Osteocyte (in vitro differentiated cells): ENCODE data around the gene RSPH9. TPM values are rescaled to one million over a fixed set of nuclear protein-coding genes. Genes with fewer than 3 reads are reported as not detected.
"Not testable (repeated sequence)": the region's sequence is repeated elsewhere in the genome, so short reads cannot be mapped to it uniquely, and the experiment has no call there.

ENCODE experiments used
- DNase-seq: peaks from one replicate; pipeline ENCODE4 v3.0.0; 2021; ENCODE audit warnings: mixed read lengths; ENCODE audit not compliant: unreplicated experiment; ENCODE audit errors: extremely low spot score
- H3K27ac Mint-ChIP-seq: one replicate; pipeline ENCODE4 v1.8.0; 2021; ENCODE audit warnings: mild to moderate bottlenecking, mixed read lengths; ENCODE audit not compliant: unreplicated experiment
- H3K27me3 Mint-ChIP-seq: one replicate; pipeline ENCODE4 v1.8.0; 2021; ENCODE audit warnings: mixed read lengths; ENCODE audit not compliant: unreplicated experiment
- H3K36me3 Mint-ChIP-seq: one replicate; pipeline ENCODE4 v1.8.0; 2021; ENCODE audit warnings: mixed read lengths; ENCODE audit not compliant: unreplicated experiment
- H3K4me1 Mint-ChIP-seq: one replicate; pipeline ENCODE4 v1.8.0; 2021; ENCODE audit warnings: mixed read lengths; ENCODE audit not compliant: unreplicated experiment
- H3K4me3 Mint-ChIP-seq: one replicate; pipeline ENCODE4 v1.8.0; 2021; ENCODE audit warnings: mild to moderate bottlenecking, moderate library complexity, mixed read lengths; ENCODE audit not compliant: unreplicated experiment
- H3K9me3 Mint-ChIP-seq: one replicate; pipeline ENCODE4 v1.8.0; 2021; ENCODE audit warnings: mixed read lengths; ENCODE audit not compliant: unreplicated experiment
- total RNA-seq: library from RNA; stranded (reverse); gene quantifications from 2 replicates; pipeline ENCODE4 v1.2.1, GENCODE V29; 2021
- TF ChIP-seq, protein P1 (sequence below): fragments of 200-600 bp; sonication (generic); IDR thresholded peaks from 2 replicates; pipeline ENCODE4 v1.5.0; 2021; ENCODE audit warnings: antibody characterized with exemption, mild to moderate bottlenecking, moderate library complexity

RSPH9 gene
- total RNA-seq, 1 donor from 2014 or later = 0.16 TPM

DNA sequence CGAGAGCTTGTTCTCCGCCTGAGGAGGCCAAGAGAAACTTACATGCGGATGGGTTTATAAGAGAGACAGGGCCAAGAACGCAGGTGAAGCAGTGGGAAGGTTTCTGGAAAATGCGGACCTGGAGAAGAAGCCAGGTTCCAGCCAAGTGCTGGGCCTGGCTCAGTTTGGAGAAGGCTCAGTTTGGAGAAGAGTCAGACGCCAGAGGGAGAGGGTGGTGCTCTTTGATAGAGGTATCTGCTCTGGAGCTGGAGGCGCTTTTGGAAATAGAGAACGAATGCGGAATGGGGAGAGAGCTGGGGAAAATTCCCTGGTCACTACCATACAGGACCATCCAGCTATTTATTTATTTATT lies 753 bp downstream of the RSPH9 start:
- H3K4me3 Mint-ChIP-seq = peak overlapping the region; percentile 64
- H3K27me3 Mint-ChIP-seq = no peaks in the 10 kb centered on the region
- no peak for DNase-seq
- H3K4me1 Mint-ChIP-seq = peaks cover 12% of the 10 kb centered on the region
- peaks cover 7% of the 10 kb centered on the region for H3K36me3 Mint-ChIP-seq
- TF ChIP-seq, protein P1, sequence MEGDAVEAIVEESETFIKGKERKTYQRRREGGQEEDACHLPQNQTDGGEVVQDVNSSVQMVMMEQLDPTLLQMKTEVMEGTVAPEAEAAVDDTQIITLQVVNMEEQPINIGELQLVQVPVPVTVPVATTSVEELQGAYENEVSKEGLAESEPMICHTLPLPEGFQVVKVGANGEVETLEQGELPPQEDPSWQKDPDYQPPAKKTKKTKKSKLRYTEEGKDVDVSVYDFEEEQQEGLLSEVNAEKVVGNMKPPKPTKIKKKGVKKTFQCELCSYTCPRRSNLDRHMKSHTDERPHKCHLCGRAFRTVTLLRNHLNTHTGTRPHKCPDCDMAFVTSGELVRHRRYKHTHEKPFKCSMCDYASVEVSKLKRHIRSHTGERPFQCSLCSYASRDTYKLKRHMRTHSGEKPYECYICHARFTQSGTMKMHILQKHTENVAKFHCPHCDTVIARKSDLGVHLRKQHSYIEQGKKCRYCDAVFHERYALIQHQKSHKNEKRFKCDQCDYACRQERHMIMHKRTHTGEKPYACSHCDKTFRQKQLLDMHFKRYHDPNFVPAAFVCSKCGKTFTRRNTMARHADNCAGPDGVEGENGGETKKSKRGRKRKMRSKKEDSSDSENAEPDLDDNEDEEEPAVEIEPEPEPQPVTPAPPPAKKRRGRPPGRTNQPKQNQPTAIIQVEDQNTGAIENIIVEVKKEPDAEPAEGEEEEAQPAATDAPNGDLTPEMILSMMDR = no peak
- H3K9me3 Mint-ChIP-seq = no peaks in the 10 kb centered on the region
- H3K27ac Mint-ChIP-seq = no peak overlapping the region

DNA sequence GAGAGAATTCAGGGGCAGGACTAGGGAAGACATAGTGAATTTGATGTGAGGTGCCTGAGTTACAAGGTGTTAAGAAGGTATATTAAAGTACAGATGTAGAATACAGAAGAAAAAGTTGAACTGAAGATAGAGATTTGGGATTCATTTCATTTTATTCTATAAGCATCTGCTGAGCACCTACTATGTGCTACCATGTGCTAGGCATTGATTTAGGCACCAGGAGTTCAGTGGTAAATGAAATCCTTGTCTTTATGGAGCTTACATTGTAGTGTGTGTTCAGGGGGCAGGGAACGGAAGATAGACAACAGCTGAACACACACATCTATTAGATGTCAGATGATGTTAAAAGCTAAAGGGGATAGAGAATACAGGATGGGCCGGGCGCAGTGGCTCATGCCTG lies 2.8 kb downstream of the RSPH9 start:
- no peaks in the 10 kb centered on the region for H3K27me3 Mint-ChIP-seq
- DNase-seq = no peak
- peaks cover 2% of the 10 kb centered on the region for H3K36me3 Mint-ChIP-seq
- no peaks in the 10 kb centered on the region for H3K9me3 Mint-ChIP-seq
- H3K4me3 Mint-ChIP-seq = no peak overlapping the region
- H3K4me1 Mint-ChIP-seq = peaks cover 12% of the 10 kb centered on the region
- TF ChIP-seq, protein P1 = no peak
- no peak overlapping the region for H3K27ac Mint-ChIP-seq

DNA sequence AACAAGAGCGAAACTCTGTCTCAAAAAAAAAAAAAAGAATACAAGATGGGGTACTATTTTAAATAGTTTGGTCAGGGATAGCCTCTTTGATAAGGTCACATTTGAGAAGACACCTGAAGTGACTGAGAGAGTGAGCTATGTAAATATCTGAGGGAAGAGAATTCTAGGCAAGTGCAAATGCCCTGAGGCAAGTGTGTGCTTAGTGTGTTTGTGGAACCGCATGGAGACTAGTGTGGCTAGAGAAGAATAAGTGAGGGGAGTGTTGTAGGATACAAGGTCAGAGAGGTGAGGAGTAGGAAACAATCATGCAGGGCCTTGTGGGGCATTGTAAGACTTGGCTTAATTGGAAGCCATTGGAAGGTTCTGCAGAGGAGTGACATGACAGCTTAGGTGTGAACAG lies 3.4 kb downstream of the RSPH9 start:
- no peak overlapping the region for H3K4me3 Mint-ChIP-seq
- H3K27ac Mint-ChIP-seq = no peak overlapping the region
- TF ChIP-seq, protein P1 = no peak

GRCh38 chr6:43652822-43653221 lies 8.0 kb downstream of the RSPH9 start:
- H3K27ac Mint-ChIP-seq, H3K27me3 Mint-ChIP-seq, H3K4me1 Mint-ChIP-seq, H3K4me3 Mint-ChIP-seq, H3K36me3 Mint-ChIP-seq, DNase-seq, H3K9me3 Mint-ChIP-seq: not testable (repeated sequence)

More for the DNA sequence above, 3.4 kb downstream of the RSPH9 start:
- peaks cover 12% of the 10 kb centered on the region for H3K4me1 Mint-ChIP-seq
- no peaks in the 10 kb centered on the region for H3K36me3 Mint-ChIP-seq
- no peak for DNase-seq
- no peaks in the 10 kb centered on the region for H3K27me3 Mint-ChIP-seq
- H3K9me3 Mint-ChIP-seq = no peaks in the 10 kb centered on the region

DNA sequence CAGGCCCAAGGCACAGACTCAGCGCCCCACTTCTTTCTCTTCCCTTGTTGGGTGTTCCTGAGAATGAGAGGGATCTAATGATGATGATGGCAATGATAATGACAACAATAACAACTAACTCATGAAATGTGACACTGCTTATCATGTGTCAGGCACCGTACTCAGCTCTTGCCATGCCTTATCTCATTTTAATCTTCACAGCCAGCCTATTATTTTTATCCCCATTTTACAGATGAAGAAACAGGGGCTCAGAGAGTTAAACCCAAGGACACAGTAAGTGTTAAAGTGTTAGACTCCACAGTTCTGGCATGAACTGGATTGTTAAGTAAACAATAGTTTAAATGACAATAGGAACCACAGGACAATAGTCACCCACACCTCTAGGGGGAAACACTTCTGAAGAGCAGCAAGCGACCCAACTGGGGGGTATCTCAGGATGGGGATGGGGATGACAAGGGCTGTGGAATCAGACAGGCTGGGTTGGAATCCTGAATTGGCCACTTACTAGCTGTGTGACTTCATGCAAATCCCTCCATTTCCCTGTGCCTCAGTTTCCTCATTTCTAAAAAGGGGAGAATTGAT lies 12.5 kb downstream of the RSPH9 start:
- no peak overlapping the region for H3K27ac Mint-ChIP-seq
- no peaks in the 10 kb centered on the region for H3K27me3 Mint-ChIP-seq
- TF ChIP-seq, protein P1 = no peak
- H3K4me1 Mint-ChIP-seq = no peaks in the 10 kb centered on the region
- no peak overlapping the region for H3K4me3 Mint-ChIP-seq
- no peak for DNase-seq
- peaks cover 2% of the 10 kb centered on the region for H3K36me3 Mint-ChIP-seq
- no peaks in the 10 kb centered on the region for H3K9me3 Mint-ChIP-seq

DNA sequence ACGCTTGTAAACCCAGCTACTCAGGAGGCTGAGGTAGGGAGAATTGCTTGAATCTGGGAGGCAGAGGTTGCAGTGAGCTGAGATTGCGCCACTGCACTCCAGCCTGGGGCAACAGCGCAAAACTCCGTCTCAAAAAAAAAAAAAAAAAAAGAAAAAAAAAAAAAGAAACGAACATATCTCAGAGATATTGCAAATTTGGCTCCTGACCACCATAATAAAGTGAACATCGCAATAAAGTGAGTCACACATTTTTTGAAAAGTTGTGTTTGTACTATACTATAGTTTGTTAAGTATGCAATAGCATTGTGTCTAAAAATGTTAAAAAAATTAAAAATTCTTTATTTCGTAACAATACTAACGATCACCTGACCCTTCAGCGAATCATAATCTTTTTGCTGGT lies 13.3 kb downstream of the RSPH9 start:
- peaks cover 2% of the 10 kb centered on the region for H3K36me3 Mint-ChIP-seq
- TF ChIP-seq, protein P1 = no peak
- H3K27me3 Mint-ChIP-seq = no peaks in the 10 kb centered on the region
- no peaks in the 10 kb centered on the region for H3K9me3 Mint-ChIP-seq
- H3K27ac Mint-ChIP-seq = no peak overlapping the region
- no peak overlapping the region for H3K4me3 Mint-ChIP-seq
- H3K4me1 Mint-ChIP-seq = no peaks in the 10 kb centered on the region
- DNase-seq = no peak

DNA sequence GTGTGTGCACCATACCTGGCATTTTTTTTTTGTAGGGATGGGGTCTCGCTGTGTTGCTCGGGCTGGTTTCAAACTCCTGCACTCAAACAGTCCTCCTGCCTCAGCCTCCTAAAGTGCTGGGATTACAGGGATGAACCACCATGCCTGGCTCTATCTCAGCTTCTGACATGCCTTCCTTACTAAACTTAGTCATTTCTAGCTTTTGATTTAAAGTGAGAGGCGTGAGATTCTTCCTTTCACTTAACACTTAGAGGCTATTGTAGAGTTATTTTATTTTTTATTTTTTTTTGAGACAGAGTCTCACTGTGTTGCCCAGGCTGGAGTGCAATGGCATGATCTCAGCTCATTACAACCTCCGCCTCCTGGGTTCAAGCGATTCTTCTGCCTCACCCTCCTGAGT lies 18.1 kb downstream of the RSPH9 start:
- H3K36me3 Mint-ChIP-seq, H3K9me3 Mint-ChIP-seq, DNase-seq, H3K4me1 Mint-ChIP-seq, H3K27me3 Mint-ChIP-seq, H3K27ac Mint-ChIP-seq, H3K4me3 Mint-ChIP-seq: not testable (repeated sequence)
